Measurements from ENCODE around the gene SUSD4.

DNA sequence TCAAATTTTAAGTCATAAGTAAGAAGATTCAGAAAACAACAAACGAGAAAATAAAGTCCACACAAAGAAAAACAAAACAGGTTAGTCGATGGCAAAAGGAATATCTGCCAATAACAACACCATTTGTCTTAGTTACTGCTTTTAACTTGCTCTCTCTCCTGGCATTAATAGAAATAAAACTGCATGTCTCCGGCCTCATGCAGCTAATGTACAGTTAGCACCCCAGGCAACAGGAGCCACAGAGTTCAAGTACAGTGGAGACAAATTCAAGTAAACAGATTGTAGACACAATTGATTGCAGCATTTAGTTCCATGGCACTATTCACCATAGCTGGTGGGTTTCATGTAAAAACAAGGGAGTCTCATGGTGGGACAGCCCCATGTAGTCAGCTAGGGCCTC is 33.5 kb downstream of the SUSD4 start:
- TF ChIP-seq POLR2A (IDR thresholded peaks at IDR 0.05; ENCODE audit: low read length) (no peak), GATA1 (IDR thresholded peaks at IDR 0.05; ENCODE audit: low read depth, low read length) (no peak)

Measured in erythroblast (primary cell).